Effector memory CD4-positive, alpha-beta T cell (primary cell): Measurements from ENCODE around the gene CELSR1.

Experiments used
- DNase-seq, 3 donors: peaks; one replicate each; pipeline ENCODE4 v3.0.0-alpha.2; 2020
- H3K27ac ChIP-seq: 2 replicates; pipeline ENCODE4 v1.7.0; 2013; ENCODE audit warnings: mild to moderate bottlenecking, low read length, moderate library complexity; ENCODE audit not compliant: insufficient read depth, poor library complexity, severe bottlenecking
- H3K27me3 ChIP-seq: replicated peaks from 2 replicates; pipeline ENCODE4 v1.7.0; 2013; ENCODE audit warnings: mild to moderate bottlenecking, low read length; ENCODE audit not compliant: insufficient read depth, control insufficient read depth, poor library complexity, severe bottlenecking
- H3K36me3 ChIP-seq: 2 replicates; pipeline ENCODE4 v1.7.0; 2013; ENCODE audit warnings: mild to moderate bottlenecking, low read length, moderate library complexity; ENCODE audit not compliant: control insufficient read depth, insufficient read depth
- H3K4me1 ChIP-seq: 2 replicates; pipeline ENCODE4 v1.7.0; 2013; ENCODE audit warnings: low read length, mild to moderate bottlenecking; ENCODE audit not compliant: control insufficient read depth, insufficient read depth, poor library complexity, severe bottlenecking
- H3K4me3 ChIP-seq: 2 replicates; pipeline ENCODE4 v1.7.0; 2013; ENCODE audit warnings: low read length, low read depth, mild to moderate bottlenecking; ENCODE audit not compliant: insufficient read depth, poor library complexity, severe bottlenecking
- H3K9me3 ChIP-seq: 2 replicates; pipeline ENCODE4 v1.7.0; 2013; ENCODE audit warnings: mild to moderate bottlenecking, low read length, moderate library complexity; ENCODE audit not compliant: control insufficient read depth

Gene CELSR1

DNA sequence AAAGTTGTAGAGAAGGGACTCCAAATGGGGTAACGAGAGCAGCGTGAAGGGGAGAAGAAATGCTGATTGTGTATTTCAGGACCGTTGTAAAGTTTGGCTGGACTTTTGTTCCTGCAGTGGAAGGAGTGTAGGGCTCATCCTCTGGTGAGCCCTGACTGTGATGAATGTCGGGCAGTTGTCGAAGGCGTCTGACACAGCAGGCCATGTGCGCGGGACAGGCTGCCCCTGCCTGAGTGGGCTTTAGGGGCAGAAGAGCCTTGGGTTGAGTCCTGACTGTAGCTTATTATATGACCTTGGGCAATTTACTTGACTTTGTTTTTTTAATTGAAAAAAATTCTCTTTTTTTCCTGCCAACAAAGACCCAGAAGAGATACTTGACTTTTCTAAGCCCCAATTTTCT lies 198.8 kb downstream of the CELSR1 start:
- H3K36me3 ChIP-seq, result peaks cover 47% of the 10 kb centered on the region
- H3K27ac ChIP-seq, result no peak overlapping the region
- no peak overlapping the region for H3K4me3 ChIP-seq
- H3K9me3 ChIP-seq, result no peaks in the 10 kb centered on the region
- peaks cover 10% of the 10 kb centered on the region for H3K4me1 ChIP-seq
- DNase-seq, result no peak
- no peaks in the 10 kb centered on the region for H3K27me3 ChIP-seq

DNA sequence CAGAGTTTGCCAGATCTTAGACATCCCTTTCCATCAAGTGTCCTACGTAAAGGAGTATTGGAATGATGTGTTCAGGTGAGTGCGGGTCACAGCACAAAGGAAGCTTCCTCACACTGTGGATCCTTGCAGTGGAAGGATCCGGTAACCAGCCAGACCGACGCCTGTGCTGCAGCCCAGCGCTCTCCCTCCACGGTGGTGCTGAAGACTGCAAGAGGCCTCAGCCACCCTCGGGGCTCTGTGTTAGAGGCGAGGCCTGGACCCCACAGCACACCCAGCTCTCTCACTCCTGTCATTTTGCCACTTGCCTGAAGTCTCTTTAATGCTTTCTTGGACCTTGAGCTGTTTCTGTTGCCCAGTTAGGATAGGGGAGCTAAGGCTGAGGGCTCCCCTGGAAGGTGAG lies 199.6 kb downstream of the CELSR1 start:
- Histone ChIP-seq H3K4me1 (peaks cover 10% of the 10 kb centered on the region), H3K27ac (no peak overlapping the region), H3K27me3 (no peaks in the 10 kb centered on the region), H3K9me3 (no peaks in the 10 kb centered on the region), H3K36me3 (peaks cover 42% of the 10 kb centered on the region), H3K4me3 (no peak overlapping the region)
- no peak for DNase-seq

DNA sequence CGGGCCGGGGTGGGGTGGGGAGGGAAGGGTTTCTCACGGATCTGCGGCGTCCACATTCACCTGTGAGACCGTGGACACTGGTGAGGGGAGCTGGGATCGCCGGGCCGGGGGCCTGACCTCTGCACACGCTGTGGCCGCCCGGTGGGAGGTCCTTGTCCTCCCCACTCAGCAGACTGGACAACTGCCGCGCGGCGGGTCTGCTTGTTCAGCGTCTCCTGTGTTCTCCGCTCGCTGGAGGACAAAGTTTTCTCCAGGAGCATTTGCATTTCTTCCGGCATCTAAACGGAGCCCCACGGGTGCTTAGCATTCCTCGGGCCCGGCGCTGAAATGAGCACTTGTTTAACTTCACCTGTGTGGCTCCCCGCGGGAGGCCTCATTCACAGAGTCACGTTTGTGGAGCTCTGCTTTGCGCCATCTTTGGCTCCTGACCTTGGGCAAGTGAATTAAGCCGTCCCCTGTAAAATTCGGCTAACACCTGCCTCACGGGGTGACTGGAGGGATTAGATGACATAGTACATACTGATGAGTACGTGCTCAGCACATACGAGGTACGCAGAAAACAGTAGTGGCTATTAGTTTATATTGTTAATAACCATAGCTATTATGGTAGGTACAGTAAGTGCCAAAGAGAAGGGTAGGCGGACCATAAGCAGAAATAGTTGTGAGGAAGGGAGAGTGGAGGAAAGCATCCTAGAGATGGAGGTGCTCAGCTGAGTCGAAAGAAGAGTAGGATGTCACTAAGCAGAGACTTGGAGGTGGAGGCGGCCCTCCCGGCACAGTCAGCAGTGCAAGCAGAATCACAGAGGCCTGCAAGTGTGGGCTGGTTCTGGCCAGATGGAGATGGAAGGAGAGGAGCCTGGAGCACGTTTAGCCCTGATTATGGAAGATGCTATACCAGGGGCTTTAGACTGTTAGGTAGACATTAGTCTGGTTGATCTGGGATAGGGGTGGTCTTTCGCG lies 201.0 kb downstream of the CELSR1 start:
- no peak for DNase-seq
- Histone ChIP-seq H3K4me3 (peak overlapping the region; percentile 99), H3K36me3 (peaks cover 32% of the 10 kb centered on the region), H3K4me1 (peaks cover 10% of the 10 kb centered on the region), H3K9me3 (no peaks in the 10 kb centered on the region), H3K27me3 (no peaks in the 10 kb centered on the region), H3K27ac (peak overlapping the region; percentile 68)

DNA sequence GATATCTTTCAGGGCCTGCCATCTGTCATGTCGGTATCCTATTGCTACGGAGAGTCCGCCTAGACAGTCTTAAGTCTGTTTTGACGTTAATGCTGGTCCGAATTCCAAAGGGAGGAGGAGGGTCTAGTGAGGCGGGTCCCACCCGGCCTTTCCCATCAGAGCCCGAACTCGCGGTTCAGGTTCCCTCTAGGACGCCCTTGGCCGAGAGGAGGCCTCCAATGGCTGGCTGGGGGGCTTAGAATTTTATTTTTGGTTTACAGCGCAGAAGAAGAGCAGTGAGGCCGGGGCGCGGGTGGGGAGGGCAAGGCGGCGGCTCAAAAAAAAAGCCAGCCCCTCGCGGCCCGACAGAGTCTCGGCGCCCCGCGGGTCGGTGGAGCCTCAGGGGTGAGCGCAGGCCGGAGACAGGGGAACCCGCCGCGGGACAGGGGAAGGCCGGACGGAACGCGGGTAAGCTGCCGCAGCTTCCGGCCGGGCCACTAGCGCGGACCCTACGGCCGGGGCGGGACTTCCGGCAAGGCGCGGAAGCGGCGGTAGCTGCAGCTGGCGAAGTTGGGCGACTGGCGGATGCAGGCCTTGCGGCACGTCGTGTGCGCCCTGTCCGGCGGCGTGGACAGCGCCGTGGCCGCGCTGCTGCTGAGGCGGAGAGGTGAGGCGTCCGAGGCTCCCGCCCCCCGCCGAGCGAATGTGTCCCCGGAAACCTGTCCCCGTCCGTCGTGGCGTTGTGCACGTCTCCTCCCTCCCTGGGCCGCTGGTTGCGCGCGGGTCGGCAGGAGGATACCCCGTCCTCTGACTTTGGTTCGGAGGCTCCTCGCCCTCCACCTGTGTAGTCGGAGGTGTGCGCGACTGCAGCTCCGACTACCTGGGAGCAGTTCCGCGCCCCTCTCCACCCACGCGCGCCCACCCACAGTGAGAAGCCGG lies 202.0 kb downstream of the CELSR1 start, which contains the start of gene TRMU:
TSS of gene TRMU (plus strand) at position 514 of the 918 bp plus-strand sequence. CDS start at position 565, 51 bp downstream.
- H3K27ac ChIP-seq, result peak within 1 kb of the TSS; percentile 68
- no peaks in the 10 kb centered on the region for H3K9me3 ChIP-seq
- DNase-seq, result peak; percentile 38 to 57 (median 45)
- peak within 1 kb of the TSS; percentile 99 for H3K4me3 ChIP-seq
- H3K36me3 ChIP-seq, result peaks cover 26% of the 10 kb centered on the region
- no peaks in the 10 kb centered on the region for H3K27me3 ChIP-seq
- H3K4me1 ChIP-seq, result peaks cover 10% of the 10 kb centered on the region

DNA sequence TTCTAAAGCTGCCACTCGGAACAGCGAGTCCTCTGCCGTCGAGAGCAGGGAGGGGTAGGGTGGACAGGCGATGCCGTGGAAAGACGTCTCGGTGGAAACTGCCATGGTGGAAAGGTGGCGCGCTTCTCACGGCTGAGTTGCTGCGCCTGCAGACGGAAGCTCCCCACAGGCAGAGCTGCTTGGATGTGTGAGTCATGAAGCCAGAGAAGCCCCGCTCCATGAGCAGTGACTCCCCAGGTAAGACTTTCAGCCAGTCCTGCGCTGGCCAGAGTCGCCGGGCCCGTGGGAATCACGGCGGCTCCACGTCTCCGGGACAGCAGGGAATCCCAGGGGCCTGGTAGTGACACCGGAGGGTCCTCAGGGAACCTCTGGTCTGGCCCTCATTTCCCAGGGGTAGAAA lies 205.9 kb downstream of the CELSR1 start:
- DNase-seq, result no peak
- Histone ChIP-seq H3K4me3 (no peak overlapping the region), H3K27ac (no peak overlapping the region), H3K36me3 (no peaks in the 10 kb centered on the region), H3K9me3 (no peaks in the 10 kb centered on the region), H3K27me3 (no peaks in the 10 kb centered on the region), H3K4me1 (peaks cover 4% of the 10 kb centered on the region)

DNA sequence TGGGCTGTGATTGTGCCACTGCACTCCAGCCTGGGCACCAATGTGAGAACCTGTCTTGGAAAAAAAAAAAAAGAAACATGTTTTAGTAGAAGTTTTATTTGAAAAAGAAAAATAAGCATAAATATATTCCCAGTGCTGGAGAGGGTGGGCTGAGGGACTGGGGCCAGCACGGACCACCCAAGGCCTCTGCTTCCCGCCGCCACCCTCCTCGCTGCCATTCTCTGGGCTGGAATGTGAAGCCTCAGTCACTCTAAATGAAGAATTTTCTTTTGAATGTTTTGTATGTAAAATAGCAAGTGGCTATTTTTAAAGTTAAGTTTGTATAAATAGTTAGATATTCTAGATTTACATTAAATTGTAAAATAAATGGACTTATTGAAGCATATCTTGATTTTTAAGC lies 207.0 kb downstream of the CELSR1 start:
- Histone ChIP-seq H3K4me3 (no peak overlapping the region), H3K27ac (no peak overlapping the region), H3K4me1 (no peaks in the 10 kb centered on the region), H3K36me3 (no peaks in the 10 kb centered on the region), H3K9me3 (no peaks in the 10 kb centered on the region), H3K27me3 (no peaks in the 10 kb centered on the region)
- no peak for DNase-seq

DNA sequence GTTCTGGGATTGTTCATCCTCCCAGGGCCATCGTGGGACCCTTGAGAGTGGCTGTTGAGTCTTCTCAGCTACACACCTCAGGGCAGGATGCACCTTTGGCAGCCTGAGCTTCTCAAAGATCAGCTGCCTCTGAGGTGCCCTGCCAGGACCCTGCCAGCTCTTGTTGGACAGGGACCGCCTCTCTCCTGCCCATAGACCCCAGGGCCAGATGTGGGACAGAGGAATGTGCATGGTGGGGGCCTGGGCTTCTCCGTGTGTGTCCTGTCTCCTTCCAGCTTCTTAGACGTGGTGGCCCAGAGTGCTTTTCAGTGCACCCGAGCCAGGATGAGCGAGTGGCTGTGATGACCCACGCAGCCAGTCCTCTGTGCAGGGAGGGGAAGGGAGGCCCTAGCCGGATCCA lies 207.8 kb downstream of the CELSR1 start:
- Histone ChIP-seq H3K36me3 (no peaks in the 10 kb centered on the region), H3K4me3 (no peak overlapping the region), H3K27me3 (no peaks in the 10 kb centered on the region), H3K4me1 (no peaks in the 10 kb centered on the region), H3K27ac (no peak overlapping the region), H3K9me3 (no peaks in the 10 kb centered on the region)
- DNase-seq, result no peak

DNA sequence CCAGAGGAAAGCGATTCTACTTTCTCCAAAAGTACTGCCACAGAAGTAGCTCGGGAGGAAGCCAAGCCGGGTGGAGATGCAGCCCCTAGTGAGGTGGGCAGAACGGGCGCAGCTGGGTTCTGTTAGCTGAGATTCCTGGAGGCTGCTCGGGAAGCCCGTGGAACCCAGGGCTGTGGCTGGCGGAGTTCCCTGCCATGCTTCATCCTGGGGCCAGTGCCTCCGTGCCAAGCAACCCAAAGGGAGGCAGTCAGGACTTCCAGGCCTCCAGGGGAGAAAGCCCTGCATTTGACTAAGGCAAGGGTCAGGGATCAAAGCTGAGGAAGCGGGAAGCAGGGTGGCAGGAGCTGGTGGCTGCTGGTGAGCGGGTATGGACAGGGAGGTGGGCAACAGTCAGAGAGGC lies 208.6 kb downstream of the CELSR1 start:
- Histone ChIP-seq H3K27me3 (no peaks in the 10 kb centered on the region), H3K9me3 (no peaks in the 10 kb centered on the region), H3K27ac (no peak overlapping the region), H3K36me3 (no peaks in the 10 kb centered on the region), H3K4me3 (no peak overlapping the region), H3K4me1 (no peaks in the 10 kb centered on the region)
- DNase-seq, result no peak

DNA sequence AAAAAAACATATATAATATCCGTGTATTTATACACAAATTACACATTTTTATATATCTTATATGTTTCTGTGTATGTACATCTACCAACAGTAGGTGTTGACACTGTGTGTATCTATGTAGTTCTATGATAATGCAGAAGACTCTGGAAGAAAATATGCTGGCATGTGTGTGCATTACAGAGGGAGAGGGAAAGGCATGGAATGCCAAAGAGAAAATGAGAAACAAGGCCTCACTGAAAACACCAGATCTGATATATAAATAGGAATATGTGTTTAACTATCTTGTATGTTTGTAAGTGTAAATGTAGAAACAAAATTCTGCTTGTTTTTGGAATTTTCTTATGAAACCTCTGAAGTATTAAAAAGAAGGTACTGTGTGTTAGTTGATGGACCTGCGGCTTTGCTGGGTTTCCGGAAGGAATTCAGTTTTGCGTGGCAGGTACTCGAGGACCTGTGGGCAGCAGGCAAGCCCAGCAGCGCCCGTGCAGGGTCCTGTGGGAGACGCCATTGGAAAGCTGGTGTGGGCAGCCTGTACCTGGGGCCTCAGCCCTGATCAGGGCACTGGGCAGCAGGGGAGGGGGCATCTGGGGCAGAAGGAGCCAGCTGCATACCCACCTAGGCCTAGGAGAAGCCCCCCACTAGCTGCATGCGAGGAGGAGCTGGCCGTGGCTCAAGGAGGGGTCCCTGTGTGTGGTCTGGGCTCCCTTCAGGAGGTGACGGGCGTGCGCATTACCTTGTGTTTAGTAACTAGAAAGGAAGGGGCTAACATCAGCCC lies 209.5 kb downstream of the CELSR1 start:
- no peaks in the 10 kb centered on the region for H3K27me3 ChIP-seq
- no peaks in the 10 kb centered on the region for H3K9me3 ChIP-seq
- no peak overlapping the region for H3K4me3 ChIP-seq
- no peaks in the 10 kb centered on the region for H3K36me3 ChIP-seq
- H3K4me1 ChIP-seq, result no peaks in the 10 kb centered on the region
- H3K27ac ChIP-seq, result no peak overlapping the region
- no peak for DNase-seq
